HS-5 (cell line): ENCODE measurements around the gene NDUFS1.
A peak's percentile ranks its signal among the peaks of the same experiment; 100 is the strongest.
"Not testable (repeated sequence)": the region's sequence is repeated elsewhere in the genome, so short reads cannot be mapped to it uniquely, and the experiment has no call there.

ENCODE experiments used
- DNase-seq: peaks from one replicate; pipeline ENCODE4 v3.0.0-alpha.2; 2012; ENCODE audit warnings: low read depth

NDUFS1 gene

DNA sequence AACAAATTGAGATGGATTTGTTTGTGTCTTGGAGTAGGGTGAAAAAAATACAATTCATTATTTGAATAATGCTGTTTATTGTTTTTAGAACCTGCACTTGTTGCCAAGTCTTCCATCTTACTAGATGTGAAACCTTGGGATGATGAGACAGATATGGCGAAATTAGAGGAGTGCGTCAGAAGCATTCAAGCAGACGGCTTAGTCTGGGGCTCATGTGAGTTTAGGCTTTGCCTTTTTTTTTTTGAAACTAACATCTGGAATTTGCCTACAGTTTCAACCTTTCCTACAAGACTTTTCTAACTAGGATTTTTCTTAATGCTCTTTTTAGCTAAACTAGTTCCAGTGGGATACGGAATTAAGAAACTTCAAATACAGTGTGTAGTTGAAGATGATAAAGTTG is 3.2 kb upstream of the NDUFS1 start:
- not testable (repeated sequence) for DNase-seq

GRCh38 chr2:206160807-206161179 is 1.5 kb upstream of the NDUFS1 start:
- DNase-seq = no peak

DNA sequence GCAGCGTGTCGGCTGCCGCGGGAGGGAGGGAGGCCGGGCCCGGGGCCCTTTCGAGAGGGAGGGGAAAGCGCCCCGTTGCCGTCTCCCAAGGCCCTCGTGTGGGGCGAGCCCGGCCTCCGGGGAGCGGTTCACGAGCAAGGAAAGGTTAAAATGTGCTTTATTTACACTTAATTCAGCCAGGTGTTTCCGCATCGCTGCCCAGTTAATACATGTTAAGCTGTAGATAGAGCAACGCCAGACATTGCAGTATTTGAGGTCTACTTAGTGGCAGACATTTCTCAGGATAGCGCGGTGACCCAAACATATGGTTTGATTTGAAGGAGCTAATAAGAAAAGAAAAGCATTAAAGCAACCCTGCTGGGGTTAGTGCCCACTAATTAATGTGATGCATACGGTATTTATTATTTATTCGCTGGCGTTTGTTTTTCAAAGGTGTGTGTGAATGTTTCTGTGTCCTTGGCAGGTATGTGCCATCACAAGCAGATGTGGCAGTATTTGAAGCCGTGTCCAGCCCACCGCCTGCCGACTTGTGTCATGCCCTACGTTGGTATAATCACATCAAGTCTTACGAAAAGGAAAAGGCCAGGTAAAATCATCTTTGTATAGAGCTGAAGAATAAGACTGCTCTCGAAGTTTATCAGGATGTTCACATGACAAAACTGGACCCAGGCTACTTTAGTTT is 1.0 kb upstream of the NDUFS1 start:
- no peak for DNase-seq

- DNase-seq = no peak
Measured at GRCh38 chr2:206158563-206159345, 490 bp downstream of the NDUFS1 start.

DNA sequence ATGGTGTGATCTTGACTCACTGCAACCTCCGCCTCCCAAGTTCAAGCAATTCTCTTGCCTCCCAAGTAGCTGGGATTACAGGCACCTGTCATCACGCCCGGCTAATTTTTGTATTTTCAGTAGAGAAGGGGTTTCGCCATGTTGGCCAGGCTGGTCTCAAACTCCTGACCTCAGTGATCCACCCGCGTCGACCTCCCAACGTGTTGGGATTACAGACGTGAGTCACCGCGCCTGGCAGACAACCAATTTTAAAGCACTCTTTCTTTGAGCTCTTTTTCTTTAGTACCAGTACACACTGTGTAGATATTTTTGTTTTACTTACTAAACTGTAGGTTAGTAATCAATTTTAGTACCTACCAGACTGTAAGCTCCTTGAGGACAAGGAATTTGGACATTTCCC is 2.2 kb downstream of the NDUFS1 start:
- not testable (repeated sequence) for DNase-seq

- no peak for DNase-seq
Measured at GRCh38 chr2:206154197-206154596, 5.0 kb downstream of the NDUFS1 start.

DNA sequence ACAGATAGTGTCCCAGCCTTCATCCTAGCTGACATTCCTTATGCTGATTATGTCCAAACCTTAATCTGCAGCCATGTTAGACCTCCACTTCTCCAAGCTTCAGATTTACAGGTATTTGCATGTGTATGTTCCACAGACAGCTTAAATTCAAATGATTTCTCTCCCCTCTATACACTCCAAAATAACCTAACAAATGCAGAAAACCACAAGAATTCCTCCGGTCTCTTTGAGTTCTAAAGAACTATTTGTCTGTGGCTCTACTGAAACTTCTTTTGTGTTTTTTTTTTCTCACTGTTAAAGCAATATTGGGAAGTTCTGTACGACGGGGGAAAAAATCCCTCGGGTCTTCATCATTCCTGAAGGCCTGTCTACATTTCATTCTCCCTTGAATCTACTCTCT is 8.6 kb downstream of the NDUFS1 start:
- no peak for DNase-seq

- no peak for DNase-seq
Measured at GRCh38 chr2:206150168-206150567, 9.1 kb downstream of the NDUFS1 start.

DNA sequence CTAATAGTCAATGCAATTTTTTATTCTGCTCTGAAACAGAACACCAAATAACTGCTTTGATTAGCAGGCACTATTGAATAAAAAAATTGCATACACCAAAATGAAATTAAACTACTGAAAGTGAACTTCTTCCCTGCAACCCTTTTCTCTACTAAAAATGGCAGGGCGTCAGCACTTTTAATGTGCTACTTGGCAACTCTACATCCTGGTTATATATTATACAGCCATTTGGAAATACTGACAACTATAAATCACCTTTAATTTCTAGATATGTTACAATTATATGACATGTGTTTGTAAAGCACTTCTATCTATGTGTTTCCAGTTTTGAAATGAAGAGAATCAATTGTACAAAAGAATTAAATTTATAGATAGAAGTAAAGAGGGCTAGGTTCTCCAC is 9.9 kb downstream of the NDUFS1 start:
- DNase-seq = no peak

- DNase-seq = no peak
Measured at GRCh38 chr2:206145665-206146064, 13.6 kb downstream of the NDUFS1 start.

DNA sequence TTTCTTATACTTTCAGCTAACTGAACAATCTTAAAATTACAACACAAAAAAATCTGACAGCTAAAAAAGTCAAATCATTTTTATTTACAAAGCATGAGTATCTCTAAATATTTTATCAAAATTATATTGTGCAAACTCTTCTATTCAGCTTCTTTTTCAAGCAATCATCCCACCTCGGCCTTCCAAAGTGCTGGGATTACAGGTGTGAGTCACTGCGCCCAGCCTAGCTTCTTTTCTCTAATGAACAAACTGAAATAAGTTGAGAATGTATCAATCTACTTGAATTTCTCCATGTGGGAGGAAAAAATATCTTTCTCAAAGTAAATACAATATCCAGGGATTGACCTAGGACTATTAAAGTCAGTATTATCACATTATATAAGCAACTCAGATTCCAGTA is 14.9 kb downstream of the NDUFS1 start:
- DNase-seq = no peak

- DNase-seq = no peak
Measured at GRCh38 chr2:206143451-206143850, 15.8 kb downstream of the NDUFS1 start.

DNA sequence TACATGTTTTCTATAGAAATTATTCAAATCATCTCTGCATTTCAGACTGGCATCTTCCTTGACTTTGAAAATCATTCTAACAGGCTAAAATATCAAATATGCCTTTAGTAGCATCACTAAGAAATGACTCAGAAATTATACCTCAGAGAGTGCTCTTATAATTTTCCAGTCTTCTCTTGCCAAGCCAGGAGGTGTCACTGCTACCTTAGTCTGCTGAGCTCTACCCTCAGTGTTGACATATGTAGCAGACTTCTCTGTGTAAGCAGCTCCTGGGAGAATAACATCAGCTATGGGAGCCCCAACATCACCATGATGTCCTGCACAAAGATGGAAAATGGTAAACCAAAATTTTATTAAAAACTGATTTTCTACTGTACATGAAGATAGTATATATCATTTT is 31.6 kb downstream of the NDUFS1 start:
- DNase-seq = no peak

GRCh38 chr2:206125901-206126300 is 33.3 kb downstream of the NDUFS1 start:
- no peak for DNase-seq

- DNase-seq = not testable (repeated sequence)
Measured at GRCh38 chr2:206122569-206122968, 36.7 kb downstream of the NDUFS1 start.

GRCh38 chr2:206116278-206116677 is 43.0 kb downstream of the NDUFS1 start:
- no peak for DNase-seq

DNA sequence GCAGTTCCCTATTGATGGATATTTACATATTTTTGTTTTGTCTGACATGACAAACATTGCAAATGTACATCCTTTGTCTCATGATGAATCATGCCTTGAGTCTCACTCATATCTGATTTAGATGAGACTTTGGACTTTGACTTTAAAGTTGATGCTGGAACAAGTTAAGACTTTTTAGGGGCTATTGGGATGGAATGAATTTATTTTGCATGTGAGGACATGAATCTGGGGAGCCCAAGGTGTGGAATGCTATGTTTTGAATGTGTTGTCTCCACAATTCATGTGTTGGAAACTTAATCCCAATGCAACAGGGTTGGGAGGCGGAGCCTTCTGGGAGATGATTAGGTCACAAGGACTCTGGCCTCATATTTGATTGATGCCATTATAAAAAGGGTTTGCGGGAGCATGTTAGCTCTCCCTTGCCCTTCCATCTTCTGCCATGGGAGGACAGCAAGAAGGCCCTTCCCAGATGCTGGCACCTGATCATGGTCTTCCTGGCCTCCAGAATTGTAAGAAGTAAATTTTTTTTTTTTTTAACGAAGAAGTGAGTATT is 44.1 kb downstream of the NDUFS1 start:
- DNase-seq = no peak

DNA sequence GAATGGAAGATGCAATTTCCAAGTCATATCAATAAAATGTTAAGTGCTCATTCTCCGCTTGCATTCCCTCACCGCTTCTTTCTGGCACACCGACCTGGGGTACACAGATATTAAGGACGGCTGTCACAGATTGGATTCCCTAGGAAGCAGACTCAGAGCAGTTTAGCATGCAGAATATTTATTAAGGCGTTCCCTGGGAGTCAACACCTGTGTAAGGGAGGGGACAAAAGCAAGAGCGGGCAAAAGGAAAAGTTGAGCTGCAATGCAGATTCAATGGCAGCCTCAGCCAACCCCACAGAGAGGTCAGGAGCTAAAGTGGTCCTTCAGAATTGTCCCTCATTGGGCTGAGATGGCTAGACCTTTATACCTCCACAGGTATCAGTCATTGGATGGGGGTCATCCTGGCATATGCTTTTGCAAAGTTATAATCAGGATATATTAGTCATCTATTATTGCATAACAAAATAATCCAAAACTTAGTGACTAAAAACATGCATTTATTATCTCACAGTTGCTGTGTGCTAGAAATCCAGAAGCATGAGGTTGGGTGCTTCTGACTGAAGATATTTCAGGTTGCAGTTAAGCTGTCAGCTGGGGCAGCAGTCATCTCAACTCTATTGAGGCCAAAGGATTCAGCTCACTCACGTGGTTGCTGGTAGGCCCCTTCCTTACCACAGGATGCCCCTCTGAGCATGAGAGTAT is 46.2 kb downstream of the NDUFS1 start:
- peak; percentile 32 for DNase-seq

DNA sequence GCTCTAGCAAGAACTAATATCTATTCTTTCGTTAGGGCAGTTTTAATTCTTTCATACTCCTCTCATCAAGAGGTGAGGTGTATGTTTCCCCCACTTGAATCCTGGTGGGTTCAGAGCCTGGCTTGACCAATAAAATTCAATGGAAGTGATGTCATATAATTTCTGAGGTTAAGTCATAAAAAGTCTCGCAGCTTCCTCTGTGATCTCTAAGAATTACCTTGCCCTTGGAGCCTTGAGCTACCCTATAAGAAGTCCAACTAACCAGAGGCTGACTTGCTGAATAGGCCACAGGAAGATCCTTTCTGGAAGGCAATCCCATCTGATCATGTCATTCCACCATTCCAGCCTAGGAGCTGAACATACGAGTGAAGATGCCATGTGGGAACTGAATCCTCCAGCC is 47.1 kb downstream of the NDUFS1 start:
- DNase-seq = no peak

DNA sequence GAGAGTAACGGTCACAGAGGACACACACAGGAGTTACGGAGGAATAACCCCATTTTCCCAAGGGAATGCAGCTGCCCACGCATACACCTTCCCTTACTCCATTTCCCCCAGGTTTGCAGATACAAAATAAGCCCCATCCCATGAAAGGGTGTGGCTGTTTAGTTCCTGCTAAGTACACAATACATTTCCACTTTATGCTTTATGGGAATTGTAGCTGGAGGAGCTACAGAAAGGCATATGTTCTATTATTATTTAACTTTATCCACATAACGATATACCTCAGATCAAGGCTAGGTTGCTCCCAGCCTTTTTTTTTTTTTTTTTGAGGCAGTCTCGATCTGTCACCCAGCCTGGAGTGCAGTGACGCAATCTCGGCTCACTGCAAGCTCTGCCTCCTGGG is 50.5 kb downstream of the NDUFS1 start:
- DNase-seq = no peak

GRCh38 chr2:206105541-206105940 is 53.7 kb downstream of the NDUFS1 start:
- no peak for DNase-seq

GRCh38 chr2:206105038-206105437 is 54.2 kb downstream of the NDUFS1 start:
- no peak for DNase-seq

- DNase-seq = not testable (repeated sequence)
Measured at GRCh38 chr2:206098872-206099271, 60.4 kb downstream of the NDUFS1 start.
